HEK293T (cell line): ENCODE measurements around the gene CCM2L.

Source experiments
- FOXA1 ChIP-seq: fragments of 450-650 bp; IDR thresholded peaks from 2 replicates; pipeline ENCODE4 v1.6.1; 2016; ENCODE audit warnings: mild to moderate bottlenecking
- FOXK2 ChIP-seq: fragments of 450-650 bp; IDR thresholded peaks from 2 replicates; pipeline ENCODE4 v1.6.1; 2016; ENCODE audit warnings: mild to moderate bottlenecking
- FOXM1 ChIP-seq: fragments of 450-650 bp; IDR thresholded peaks from 2 replicates; pipeline ENCODE4 v1.6.1; 2017; ENCODE audit warnings: mild to moderate bottlenecking, borderline replicate concordance
- SP1 ChIP-seq: fragments of 450-650 bp; IDR thresholded peaks from 2 replicates; pipeline ENCODE4 v1.6.1; 2017
- SUZ12 ChIP-seq: fragments of 450-650 bp; IDR thresholded peaks from 2 replicates; pipeline ENCODE4 v1.6.1; 2016; ENCODE audit warnings: mild to moderate bottlenecking
- ZNF384 ChIP-seq: fragments of 450-650 bp; IDR thresholded peaks from 2 replicates; pipeline ENCODE4 v1.6.1; 2016

DNA sequence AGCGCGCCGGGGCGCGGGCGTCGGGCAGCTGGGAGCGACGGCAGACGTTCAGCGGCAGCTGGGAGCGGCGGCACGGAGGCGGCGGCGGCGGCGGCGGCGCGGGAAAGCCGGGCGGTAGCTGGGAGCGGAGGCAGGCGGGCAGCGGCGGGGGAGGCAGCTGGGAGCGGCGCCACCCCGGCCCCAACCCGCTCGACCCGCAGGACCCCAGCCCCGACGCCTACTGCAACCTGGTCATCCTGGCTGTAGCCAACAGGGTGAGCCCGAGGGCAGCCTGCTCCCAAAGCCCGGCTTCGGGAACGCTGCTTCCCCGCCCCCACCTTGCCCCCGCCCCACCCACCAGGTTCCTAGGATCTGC, 8.9 kb downstream of the CCM2L start:
- TF ChIP-seq FOXM1, result no peak
- no peak for TF ChIP-seq ZNF384
- TF ChIP-seq FOXK2, result no peak
- no peak for TF ChIP-seq SUZ12
- TF ChIP-seq SP1, result no peak
- TF ChIP-seq FOXA1, result no peak
